Hippocampal formation (tissue), 2 donors: ENCODE data around the gene FAM50A.
"Not testable (repeated sequence)": the region's sequence is repeated elsewhere in the genome, so short reads cannot be mapped to it uniquely, and the experiment has no call there.

Source experiments
- DNase-seq, 2 donors: peaks; one replicate each; lab custom pipeline; 2025; lab: John Stamatoyannopoulos, UW

Gene FAM50A

GRCh38 chrX:154484255-154485149 lies 40.6 kb downstream of the FAM50A start:
- no peak for DNase-seq

DNA sequence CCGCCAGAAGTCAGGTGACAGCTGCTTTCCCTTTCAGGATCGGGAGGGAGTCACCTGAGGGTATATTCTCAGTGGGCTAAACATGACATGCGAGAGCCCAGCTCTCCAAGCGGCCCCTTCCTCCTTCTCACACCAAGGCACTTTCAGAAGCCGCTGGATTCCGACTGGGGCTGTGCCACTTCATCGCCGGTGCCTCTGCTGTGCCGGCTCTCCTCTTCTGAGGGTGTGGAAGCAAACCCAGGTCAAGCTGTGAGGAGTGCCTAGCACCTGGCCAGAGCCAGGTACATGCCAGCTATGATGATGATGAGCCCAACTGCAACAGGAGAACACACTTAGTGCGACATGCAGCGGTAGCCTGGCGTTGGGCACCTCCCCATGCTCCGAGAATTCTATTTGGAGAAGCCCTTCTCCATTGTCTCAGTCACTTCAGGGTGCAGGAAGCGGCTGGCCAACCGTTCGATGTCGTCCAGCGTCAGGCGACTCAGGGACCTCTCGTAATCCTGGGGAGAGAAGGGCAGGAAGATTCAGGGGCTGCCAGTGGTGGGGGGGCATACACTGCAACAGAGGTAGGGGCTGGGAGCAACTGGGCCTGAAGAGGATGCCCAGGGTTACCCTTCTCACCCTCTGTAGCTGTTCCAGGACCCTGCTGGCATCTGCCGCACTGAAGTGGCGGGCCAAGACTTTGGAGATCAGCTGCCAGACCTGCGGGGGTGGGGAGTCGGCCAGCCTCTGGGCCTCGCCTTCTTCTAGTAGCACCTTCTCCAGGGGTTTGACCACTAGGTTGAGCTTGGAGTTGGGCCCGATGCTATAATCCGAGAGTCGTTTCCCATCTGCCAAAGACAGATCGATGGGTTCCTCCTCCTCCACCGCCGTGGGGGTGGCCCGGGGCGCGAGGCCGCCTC lies 41.5 kb downstream of the FAM50A start:
- no peak for DNase-seq

GRCh38 chrX:154486052-154486395 lies 42.1 kb downstream of the FAM50A start:
- no peak for DNase-seq

GRCh38 chrX:154486396-154487207 lies 42.7 kb downstream of the FAM50A start, which contains the start of gene UBL4A:
TSS of gene UBL4A (minus strand) at chrX:154486615. CDS start at chrX:154486584, 31 bp downstream.
- peak; percentile 24 to 32 for DNase-seq

DNA sequence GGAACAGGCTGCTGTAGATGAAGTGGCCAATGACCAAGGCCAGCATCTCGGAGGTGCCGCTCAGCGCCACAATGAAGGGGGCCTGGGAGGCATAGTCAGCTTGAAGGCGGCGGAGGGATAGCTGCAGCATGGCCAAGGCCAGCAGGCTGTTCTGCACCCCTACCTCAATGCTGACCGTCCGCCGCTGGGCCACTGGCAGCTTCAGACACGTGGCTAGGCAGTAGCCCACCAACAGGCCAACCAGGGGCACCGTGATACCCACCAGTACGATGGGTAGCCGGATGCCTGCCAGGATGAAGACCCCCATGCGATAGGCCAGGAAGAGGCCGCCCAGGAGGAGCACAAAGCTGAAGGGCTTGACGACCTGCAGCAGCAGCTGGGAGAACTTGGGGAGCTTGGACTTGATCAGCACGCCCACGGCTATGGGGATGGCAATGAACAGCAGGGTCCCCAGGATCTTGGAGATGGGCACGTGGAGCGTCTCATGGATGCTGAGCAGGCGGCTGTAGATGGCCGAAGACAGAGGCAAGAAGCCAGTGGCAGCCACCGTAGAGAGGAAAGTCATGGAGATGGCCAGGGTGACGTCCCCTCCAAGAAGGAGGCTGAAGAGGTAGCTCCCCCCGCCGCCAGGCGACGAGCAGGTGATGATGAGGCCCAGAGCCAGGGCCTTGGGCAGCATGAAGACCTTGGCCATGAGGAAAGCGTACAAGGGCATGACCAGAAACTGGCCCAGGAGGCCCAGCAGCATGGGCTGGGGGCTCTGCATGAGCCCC lies 43.8 kb downstream of the FAM50A start:
- no peak for DNase-seq

GRCh38 chrX:154488336-154489075 lies 44.6 kb downstream of the FAM50A start:
- no peak for DNase-seq

DNA sequence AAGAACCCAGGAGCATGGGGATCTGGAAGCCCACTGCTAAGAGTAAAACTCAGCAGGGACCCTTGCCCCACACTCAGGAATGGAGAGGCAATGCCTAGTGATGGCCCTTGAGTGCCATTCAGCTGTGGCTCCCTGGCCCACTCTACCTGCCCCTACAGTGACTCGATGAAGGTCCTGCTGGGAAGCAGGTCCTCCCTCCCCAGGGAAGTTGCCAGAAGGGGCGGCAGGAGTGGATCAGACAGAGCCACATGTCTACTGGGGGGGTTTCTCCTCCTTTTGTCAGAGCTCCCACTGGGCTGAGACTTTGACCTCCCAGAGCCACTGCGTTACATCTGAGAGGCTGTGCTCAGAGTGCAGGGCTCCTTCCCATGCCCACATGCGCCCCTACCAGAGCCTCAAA lies 45.2 kb downstream of the FAM50A start:
- DNase-seq: no peak

GRCh38 chrX:154490021-154490413 lies 46.1 kb downstream of the FAM50A start:
- no peak for DNase-seq

DNA sequence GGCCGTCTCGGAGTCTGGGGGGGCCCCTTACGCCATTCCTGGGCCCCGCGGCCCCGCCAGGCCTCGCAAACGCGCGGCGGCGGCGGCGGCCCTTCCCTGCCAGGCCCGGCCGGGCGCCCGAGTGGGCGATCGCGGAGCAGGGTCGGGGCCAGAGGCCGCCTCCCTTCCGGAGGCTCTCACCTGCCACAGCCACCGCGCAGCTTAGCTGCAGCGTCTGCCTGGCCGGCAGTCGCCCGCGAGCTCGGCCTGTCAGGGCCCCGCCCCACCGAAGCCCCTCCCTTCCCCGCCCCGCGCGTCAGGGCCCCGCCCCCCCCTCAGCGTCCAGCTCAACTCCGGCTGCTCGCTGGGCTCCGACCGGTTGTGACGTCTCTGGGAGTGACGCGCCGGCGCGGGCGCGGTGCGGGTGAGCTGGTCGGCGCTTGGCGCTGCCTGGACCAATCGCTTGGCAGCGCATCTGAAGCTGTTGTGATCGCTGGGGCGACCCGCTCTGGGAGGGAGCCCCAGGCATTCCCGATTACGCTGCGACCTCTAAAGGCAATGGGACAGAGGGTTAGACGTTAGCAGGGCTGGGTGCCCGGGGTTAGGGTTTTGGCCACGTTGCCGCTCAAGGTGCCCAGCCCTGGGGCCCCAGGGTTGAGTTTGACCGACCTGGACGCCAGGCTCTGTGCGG lies 46.6 kb downstream of the FAM50A start, which contains the start of gene SLC10A3:
TSS of gene SLC10A3 (minus strand) at position 216 of the 670 bp plus-strand sequence. CDS start 1,689 bp downstream, outside the sequence.
- DNase-seq: peak; percentile 86 to 91

DNA sequence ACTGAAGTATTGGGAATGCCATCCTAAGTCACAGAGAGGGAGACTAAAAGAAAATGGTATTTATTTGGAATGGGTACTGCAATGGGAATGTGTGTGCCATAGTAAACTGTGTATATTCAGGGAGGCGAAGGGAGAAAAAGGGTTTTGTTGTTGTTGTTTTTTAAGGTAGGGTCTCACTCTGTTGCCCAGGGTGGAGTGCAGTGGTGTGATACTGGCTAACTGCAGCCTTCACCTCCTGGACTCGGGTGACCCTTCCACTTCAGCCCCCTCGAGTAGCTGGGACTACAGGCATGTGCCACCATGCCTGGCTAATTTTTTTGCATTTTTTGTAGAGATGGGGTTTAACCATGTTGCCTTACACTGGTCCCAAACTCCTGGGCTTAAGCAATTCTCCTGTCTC lies 50.8 kb downstream of the FAM50A start:
- DNase-seq: no peak

DNA sequence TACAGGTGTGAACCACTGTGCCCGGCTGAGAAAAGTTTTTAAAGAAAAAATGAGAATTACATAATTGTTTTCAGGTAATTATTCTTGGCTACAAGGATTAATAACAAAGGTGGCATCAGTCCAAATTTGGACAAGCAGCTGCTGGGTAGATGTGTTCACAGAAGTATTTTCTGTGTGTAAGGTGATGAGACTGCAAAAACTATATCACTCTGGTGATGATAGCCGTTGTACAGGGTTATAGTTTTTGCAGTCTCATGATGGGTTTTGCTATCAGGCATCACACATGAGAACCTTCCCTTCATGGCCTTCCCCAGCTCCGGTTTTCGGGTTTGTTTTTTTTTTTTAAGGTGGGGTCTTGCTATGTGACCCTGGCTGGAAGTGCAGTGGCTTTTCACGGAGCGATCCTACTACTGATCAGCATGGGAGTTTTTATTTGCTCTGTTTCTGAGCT lies 51.6 kb downstream of the FAM50A start:
- DNase-seq: no peak

GRCh38 chrX:154496591-154497137 lies 52.7 kb downstream of the FAM50A start:
- DNase-seq: not testable (repeated sequence)
